Stomach smooth muscle (tissue), 2 donors: Measurements from ENCODE around the gene ELMO1.

ENCODE experiments used
- H3K27ac ChIP-seq: one replicate; pipeline ENCODE4 v1.7.0; 2013; ENCODE audit warnings: mild to moderate bottlenecking, low read length, inconsistent platforms
- H3K27me3 ChIP-seq, 2 donors: one replicate each; pipeline ENCODE4 v1.7.0; 2013; ENCODE audit warnings: low read length in 2 of 2; ENCODE audit not compliant: insufficient read depth in 2 of 2, control insufficient read depth in 1 of 2
- H3K36me3 ChIP-seq, 2 donors: one replicate each; pipeline ENCODE4 v1.7.0; 2013; ENCODE audit warnings: low read length in 2 of 2; ENCODE audit not compliant: control insufficient read depth in 2 of 2, insufficient read depth in 2 of 2
- H3K4me1 ChIP-seq: one replicate; pipeline ENCODE4 v1.7.0; 2013; ENCODE audit warnings: low read length; ENCODE audit not compliant: control insufficient read depth, insufficient read depth
- H3K4me3 ChIP-seq, 2 donors: one replicate each; pipeline ENCODE4 v1.7.0; 2013; ENCODE audit warnings: low read length in 2 of 2
- H3K9ac ChIP-seq, 2 donors: one replicate each; pipeline ENCODE4 v1.7.0; 2013; ENCODE audit warnings: low read length in 2 of 2, mild to moderate bottlenecking in 1 of 2
- H3K9me3 ChIP-seq, 2 donors: one replicate each; pipeline ENCODE4 v1.7.0; 2013; ENCODE audit warnings: low read length in 2 of 2; ENCODE audit not compliant: control insufficient read depth in 2 of 2
- donor health status: healthy.
- donor health status: Pancreatic carcinoma.

ELMO1 gene

DNA sequence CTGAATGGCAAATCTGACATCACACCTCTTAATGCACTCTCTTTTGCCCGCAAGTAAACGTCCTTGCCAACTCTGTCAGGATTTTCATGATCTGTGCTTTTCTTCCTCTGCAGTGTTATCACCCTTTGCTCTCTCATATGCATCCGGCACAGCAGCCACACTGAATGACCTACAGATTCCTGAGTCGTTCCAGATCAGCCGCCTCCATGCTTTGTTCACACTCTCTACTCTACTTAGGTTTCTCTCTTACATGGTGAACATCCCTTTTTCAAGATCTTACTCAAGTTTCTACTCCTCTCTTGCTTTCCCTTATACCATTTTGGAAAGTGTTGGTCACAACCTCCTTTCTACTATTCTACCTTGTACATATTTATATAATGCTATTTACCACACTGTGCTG, 596.6 kb downstream of the ELMO1 start:
- H3K9me3 ChIP-seq: peaks cover 0 to 7% of the 10 kb centered on the region in 2 donors
- H3K27me3 ChIP-seq: no peaks in the 10 kb centered on the region
- no peak overlapping the region for H3K9ac ChIP-seq
- peaks cover 0 to 16% of the 10 kb centered on the region in 2 donors for H3K36me3 ChIP-seq
- H3K4me1 ChIP-seq: no peaks in the 10 kb centered on the region
- no peak overlapping the region for H3K27ac ChIP-seq
- no peak overlapping the region for H3K4me3 ChIP-seq

DNA sequence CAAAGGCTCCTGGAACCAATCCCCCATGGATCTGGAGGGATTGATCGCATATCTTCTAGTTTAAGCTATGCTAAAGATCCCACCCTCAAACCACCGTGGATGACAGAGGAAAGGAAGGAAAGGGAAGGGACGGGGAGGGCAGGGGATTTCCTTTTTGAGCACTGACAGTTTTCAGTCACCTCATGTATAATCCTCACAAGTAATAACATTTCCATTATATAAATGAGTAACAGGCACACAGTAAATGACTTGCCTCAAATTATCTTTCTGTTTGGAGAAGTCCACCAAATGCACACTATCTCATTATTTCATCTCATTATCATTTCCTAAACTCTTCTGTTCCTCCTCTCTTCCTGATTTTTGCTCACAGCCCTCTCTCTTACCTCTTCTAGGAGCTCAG, 597.3 kb downstream of the ELMO1 start:
- Histone ChIP-seq H3K9ac (no peak overlapping the region), H3K36me3 (peaks cover 0 to 15% of the 10 kb centered on the region in 2 donors), H3K4me3 (no peak overlapping the region), H3K27ac (no peak overlapping the region), H3K27me3 (no peaks in the 10 kb centered on the region), H3K4me1 (no peaks in the 10 kb centered on the region), H3K9me3 (peaks cover 0 to 7% of the 10 kb centered on the region in 2 donors)

DNA sequence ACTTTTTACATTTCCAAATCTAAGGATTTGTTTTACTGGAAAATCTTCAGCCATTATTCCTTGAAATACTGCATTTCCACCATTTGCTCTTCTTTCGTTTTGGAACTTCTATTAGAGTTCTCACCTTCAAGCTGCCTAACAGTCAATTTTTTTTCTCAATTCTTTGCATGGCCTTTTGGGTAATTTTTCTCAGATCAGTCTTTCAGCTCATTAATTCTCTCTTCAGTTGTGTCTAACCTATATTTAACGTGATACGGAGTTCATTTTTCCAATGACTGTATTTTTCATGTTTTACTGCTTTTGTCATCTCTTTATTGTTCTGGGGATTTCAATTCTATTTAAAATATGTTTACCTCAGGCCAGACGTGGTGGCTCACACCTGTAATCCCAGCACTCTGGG, 600.7 kb downstream of the ELMO1 start:
- H3K27ac ChIP-seq: no peak overlapping the region
- no peaks in the 10 kb centered on the region for H3K4me1 ChIP-seq
- no peaks in the 10 kb centered on the region for H3K27me3 ChIP-seq
- no peak overlapping the region for H3K4me3 ChIP-seq
- peaks cover 0 to 7% of the 10 kb centered on the region in 2 donors for H3K9me3 ChIP-seq
- no peaks in the 10 kb centered on the region for H3K36me3 ChIP-seq
- no peak overlapping the region for H3K9ac ChIP-seq

DNA sequence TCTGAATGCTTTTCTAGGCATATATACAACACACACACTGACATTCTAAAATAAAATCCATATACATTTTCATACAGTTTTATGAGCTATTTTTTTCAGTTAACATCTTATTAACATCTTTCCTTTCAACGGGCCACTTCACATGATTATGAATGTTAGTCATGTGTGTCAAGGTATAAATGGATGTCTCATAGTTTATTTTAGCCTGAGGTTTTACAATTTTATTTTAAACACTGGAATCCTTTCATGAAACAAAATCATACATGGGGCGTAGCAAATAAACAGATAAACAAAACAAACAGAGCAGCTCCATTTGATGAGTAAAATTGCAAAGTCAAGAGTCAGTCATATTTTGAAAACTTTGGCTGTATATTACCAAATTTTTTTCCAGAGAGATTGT, 604.3 kb downstream of the ELMO1 start:
- Histone ChIP-seq H3K36me3 (no peaks in the 10 kb centered on the region), H3K27me3 (no peaks in the 10 kb centered on the region), H3K9ac (no peak overlapping the region), H3K4me1 (no peaks in the 10 kb centered on the region), H3K9me3 (peaks cover 0 to 7% of the 10 kb centered on the region in 2 donors), H3K4me3 (no peak overlapping the region), H3K27ac (no peak overlapping the region)

DNA sequence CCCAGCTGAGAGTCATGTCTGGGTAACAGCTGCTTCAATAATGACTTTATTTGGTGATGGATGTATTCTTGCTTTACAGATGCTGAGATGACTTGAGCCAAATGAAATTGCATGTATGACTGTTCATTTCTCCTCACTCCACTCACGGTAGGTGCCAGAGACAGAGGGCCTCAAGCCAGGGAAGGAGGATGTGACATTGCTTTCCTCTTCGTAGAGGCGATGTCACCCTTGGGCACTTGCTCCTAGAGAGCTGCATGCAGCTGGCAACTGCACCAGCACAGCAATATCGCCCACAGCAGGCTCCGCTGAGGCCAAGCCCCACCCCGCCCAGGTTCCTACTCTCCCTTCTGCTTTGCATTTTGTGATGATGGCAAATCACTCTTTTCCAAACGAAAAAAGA, 607.8 kb downstream of the ELMO1 start:
- no peak overlapping the region for H3K9ac ChIP-seq
- H3K9me3 ChIP-seq: no peaks in the 10 kb centered on the region
- H3K27me3 ChIP-seq: no peaks in the 10 kb centered on the region
- H3K4me3 ChIP-seq: no peak overlapping the region
- H3K36me3 ChIP-seq: no peaks in the 10 kb centered on the region
- no peaks in the 10 kb centered on the region for H3K4me1 ChIP-seq
- no peak overlapping the region for H3K27ac ChIP-seq

DNA sequence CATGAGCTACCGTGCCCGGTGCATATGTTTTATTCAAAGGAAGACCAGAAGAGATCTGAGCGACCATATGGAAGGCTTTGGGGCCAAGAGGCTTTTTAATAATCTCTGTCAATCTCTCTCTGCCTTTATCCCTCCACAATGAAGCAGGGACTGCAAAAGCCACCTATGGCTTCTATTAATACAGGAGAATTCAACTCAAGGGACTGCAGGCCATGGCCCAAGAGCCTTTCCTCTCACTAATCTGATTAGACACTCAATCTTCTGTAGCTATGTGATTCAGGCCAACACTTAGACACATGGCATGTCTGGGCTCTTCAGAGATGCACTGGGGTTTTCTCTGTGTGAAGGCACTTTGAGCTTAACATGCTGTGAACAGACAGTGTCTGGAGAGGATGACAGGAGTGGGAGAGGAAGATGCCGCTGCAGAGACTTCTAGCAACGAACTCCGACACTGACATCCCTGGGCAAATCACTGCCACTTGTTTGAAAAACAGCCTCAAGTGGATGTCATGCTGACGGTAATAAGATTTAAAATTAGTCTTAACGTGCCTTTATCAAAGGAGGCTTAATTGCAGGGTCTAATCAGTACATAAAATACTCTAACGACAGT, 609.9 kb downstream of the ELMO1 start:
- no peak overlapping the region for H3K27ac ChIP-seq
- no peak overlapping the region for H3K4me3 ChIP-seq
- no peaks in the 10 kb centered on the region for H3K27me3 ChIP-seq
- no peaks in the 10 kb centered on the region for H3K9me3 ChIP-seq
- H3K4me1 ChIP-seq: no peaks in the 10 kb centered on the region
- no peaks in the 10 kb centered on the region for H3K36me3 ChIP-seq
- no peak overlapping the region for H3K9ac ChIP-seq

DNA sequence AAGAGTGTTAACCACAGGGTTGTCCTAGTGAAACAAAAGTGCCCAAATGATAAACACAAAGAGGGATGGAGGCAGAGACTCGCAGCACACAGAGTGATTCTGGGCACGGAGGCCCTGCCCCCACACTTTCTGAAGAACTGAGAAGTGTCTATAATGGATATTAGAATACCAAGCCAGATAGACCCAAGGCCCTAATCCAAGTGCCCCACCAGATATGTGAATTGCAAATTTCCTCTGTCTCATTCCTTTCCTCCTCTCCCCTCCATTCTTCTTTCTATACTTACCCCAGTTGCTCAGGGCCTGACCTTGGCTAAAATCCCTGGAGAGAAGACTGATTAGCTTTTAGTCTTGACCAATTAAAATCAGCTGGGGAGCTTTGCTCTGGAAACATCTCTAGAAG, 617.6 kb downstream of the ELMO1 start:
- Histone ChIP-seq H3K36me3 (no peaks in the 10 kb centered on the region), H3K27me3 (no peaks in the 10 kb centered on the region), H3K27ac (no peak overlapping the region), H3K4me1 (no peaks in the 10 kb centered on the region), H3K4me3 (no peak overlapping the region), H3K9ac (no peak overlapping the region), H3K9me3 (no peaks in the 10 kb centered on the region)

DNA sequence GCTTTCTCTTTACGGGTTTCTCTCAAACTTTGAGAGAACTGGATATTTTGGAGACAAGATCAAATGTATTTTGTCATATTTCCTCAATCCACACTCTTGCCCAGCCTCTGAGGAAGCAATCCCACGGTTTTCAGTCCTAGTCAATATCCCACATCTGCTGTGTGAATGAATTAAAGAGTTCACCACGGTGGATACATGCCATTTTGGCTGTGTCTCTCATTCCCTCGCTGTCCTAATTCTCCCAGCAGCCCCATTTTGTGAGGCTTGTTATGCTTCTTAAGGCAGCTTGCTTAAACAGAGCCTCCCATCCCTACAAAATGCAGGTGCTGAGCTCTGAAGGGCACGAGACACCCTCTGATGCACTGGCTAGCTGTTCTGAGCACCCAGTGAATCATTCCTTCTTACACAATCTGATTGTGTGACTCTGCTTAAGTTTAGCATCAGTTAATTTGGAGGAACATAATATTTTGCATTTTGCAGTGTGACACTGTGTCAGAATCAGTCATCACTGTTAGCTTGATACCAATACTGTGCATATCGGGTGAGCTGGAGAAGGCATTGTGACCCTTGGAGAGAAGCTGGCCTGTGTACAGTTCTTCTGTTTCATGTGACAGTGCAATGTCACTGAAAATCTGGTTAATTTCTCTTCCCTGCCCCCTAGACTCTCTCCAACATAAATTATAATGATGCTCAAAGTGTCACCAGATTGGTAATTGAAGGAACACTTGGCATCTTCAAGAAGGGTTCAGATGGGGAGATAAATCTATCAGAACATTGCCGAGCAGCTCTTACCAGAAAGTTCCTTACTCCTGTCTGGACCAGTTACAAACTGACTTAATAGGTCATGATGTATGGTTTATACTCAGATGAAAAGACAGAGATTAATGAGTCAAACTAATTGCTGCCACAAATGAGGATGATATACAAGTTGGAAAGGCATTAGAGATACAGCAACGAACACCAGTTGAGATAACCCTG, 620.6 kb downstream of the ELMO1 start:
- no peaks in the 10 kb centered on the region for H3K9me3 ChIP-seq
- H3K4me3 ChIP-seq: no peak overlapping the region
- no peak overlapping the region for H3K9ac ChIP-seq
- H3K4me1 ChIP-seq: no peaks in the 10 kb centered on the region
- no peaks in the 10 kb centered on the region for H3K36me3 ChIP-seq
- H3K27ac ChIP-seq: no peak overlapping the region
- no peaks in the 10 kb centered on the region for H3K27me3 ChIP-seq

DNA sequence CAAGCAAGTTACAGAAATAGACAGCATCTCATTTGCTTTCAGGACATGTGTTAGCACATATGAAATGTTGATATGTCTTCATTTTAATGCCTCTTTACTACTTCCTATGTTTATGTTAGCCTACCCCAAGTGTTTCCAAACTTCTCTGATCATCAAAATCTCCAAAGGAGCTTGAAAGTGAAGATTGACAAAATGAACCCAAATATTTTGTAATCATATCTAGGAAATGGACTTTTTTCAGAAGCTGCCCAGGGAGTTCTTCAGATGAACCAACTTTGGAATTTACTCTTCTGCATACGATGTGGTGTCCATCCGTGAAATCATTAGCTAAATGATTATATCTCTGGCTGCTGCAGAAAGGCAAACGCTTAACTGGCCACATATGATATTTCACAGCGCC, 623.2 kb downstream of the ELMO1 start:
- H3K36me3 ChIP-seq: no peaks in the 10 kb centered on the region
- H3K9me3 ChIP-seq: no peaks in the 10 kb centered on the region
- no peak overlapping the region for H3K27ac ChIP-seq
- no peaks in the 10 kb centered on the region for H3K4me1 ChIP-seq
- no peak overlapping the region for H3K4me3 ChIP-seq
- H3K27me3 ChIP-seq: no peaks in the 10 kb centered on the region
- H3K9ac ChIP-seq: no peak overlapping the region

DNA sequence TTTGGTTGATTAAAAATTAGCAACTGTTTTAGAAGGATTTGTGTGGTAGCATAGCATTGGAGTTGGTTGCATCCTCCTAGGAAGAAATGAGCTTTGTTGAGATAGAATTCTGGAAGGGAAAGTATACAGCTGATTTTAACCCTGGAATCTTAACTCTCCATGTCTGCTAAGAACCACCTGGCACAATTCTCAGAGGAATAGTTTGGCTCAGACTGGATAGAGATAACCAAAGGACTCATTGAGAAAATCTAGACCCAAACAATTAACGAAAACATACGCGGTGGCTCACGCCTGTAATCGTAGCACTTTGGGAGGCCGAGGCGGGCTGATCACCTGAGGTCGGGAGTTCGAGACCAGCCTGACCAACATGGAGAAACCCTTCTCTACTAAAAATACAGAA, 625.3 kb downstream of the ELMO1 start:
- H3K36me3 ChIP-seq: no peaks in the 10 kb centered on the region
- H3K9ac ChIP-seq: no peak overlapping the region
- no peaks in the 10 kb centered on the region for H3K27me3 ChIP-seq
- H3K4me3 ChIP-seq: no peak overlapping the region
- H3K27ac ChIP-seq: no peak overlapping the region
- H3K9me3 ChIP-seq: no peaks in the 10 kb centered on the region
- no peaks in the 10 kb centered on the region for H3K4me1 ChIP-seq

DNA sequence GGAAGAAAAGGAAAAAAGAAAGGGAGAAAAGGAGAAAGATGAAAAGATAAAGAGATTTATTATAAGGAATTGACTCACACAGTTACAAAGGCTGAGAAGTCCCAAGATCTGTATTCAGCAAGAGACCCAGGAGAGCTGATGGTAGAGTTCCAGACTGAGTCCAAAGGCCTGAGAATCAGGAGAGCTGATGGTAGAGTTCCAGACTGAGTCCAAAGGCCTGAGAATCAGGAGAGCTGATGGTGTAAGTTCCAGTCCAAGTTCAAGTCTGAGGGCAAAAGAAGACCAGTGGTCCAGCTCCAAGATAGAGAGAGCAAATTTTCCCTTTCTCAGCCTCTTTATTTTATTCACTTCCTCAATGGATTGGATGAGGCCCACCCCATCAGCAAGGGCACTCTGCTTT, 627.0 kb downstream of the ELMO1 start:
- H3K4me3 ChIP-seq: no peak overlapping the region
- H3K4me1 ChIP-seq: no peaks in the 10 kb centered on the region
- no peak overlapping the region for H3K27ac ChIP-seq
- H3K36me3 ChIP-seq: no peaks in the 10 kb centered on the region
- no peak overlapping the region for H3K9ac ChIP-seq
- no peaks in the 10 kb centered on the region for H3K27me3 ChIP-seq
- H3K9me3 ChIP-seq: no peaks in the 10 kb centered on the region
